IMR-90 (cell line): ENCODE data around the gene OR2V2. TPM values are rescaled to one million over a fixed set of nuclear protein-coding genes. Genes with fewer than 3 reads are reported as not detected.
A peak's percentile ranks its signal among the peaks of the same experiment; 100 is the strongest.

ENCODE experiments used
- ATAC-seq: fragments of 200-7000 bp; cut with Tn5 transposase; 2 replicates; pipeline ENCODE4 v1.9.1; 2020; ENCODE audit warnings: low read depth, mild to moderate bottlenecking, moderate library complexity
- BruUV-seq: library from RNA; stranded (reverse); fragments of 400-500 nt; replicated peaks from 2 replicates; lab custom pipeline; 2021; lab: Mats Ljungman, UMichigan
- CTCF ChIA-PET: fragments of 300-600 bp; formaldehyde crosslinking; extraction: SDS; loops from one replicate; lab custom pipeline; 2021; ENCODE audit warnings: antibody characterized with exemption; lab: Yijun Ruan, JAX
- POLR2A ChIA-PET: fragments of 300-600 bp; sonication (Branson Sonifier 250); formaldehyde crosslinking; loops from one replicate; lab custom pipeline; 2022; ENCODE audit warnings: antibody characterized with exemption; ENCODE audit not compliant: unreplicated experiment; lab: Charles Lee
- DNase-seq: peaks from one replicate; pipeline ENCODE4 v3.0.0; 2013
- H2AFZ ChIP-seq: replicated peaks from 2 replicates; pipeline ENCODE3; 2013; ENCODE audit warnings: low read length, mild to moderate bottlenecking; ENCODE audit not compliant: poor library complexity
- H2AK5ac ChIP-seq: 2 replicates; pipeline ENCODE4 v1.6.1; 2013; ENCODE audit warnings: low read depth, low read length, inconsistent platforms
- H2AK9ac ChIP-seq: replicated peaks from 2 replicates; pipeline ENCODE3; 2013; ENCODE audit warnings: mild to moderate bottlenecking, low read depth, low read length, moderate library complexity; ENCODE audit not compliant: poor library complexity
- H2BK120ac ChIP-seq: 2 replicates; pipeline ENCODE4 v1.6.1; 2013; ENCODE audit warnings: low read depth, low read length, inconsistent platforms
- H2BK15ac ChIP-seq: 3 replicates; pipeline ENCODE4 v1.6.1; 2013; ENCODE audit warnings: low read depth, low read length, inconsistent platforms
- H2BK20ac ChIP-seq: 2 replicates; pipeline ENCODE4 v1.6.1; 2013; ENCODE audit warnings: low read depth, mild to moderate bottlenecking, inconsistent platforms, low read length, moderate library complexity
- H2BK5ac ChIP-seq: 2 replicates; pipeline ENCODE4 v1.6.1; 2013; ENCODE audit warnings: mild to moderate bottlenecking, low read depth, low read length, inconsistent platforms; ENCODE audit not compliant: poor library complexity, severe bottlenecking
- H3K14ac ChIP-seq: replicated peaks from 2 replicates; pipeline ENCODE4 v1.6.1; 2013; ENCODE audit warnings: low read depth, low read length, inconsistent platforms
- H3K18ac ChIP-seq: 2 replicates; pipeline ENCODE4 v1.6.1; 2013; ENCODE audit warnings: low read depth, low read length, control low read depth
- H3K23ac ChIP-seq: 2 replicates; pipeline ENCODE4 v1.6.1; 2013; ENCODE audit warnings: low read depth, low read length, inconsistent platforms
- H3K27ac ChIP-seq: 2 replicates; pipeline ENCODE4 v1.5.1; 2013; ENCODE audit warnings: mild to moderate bottlenecking, control low read depth, low read length; ENCODE audit not compliant: insufficient read depth
- H3K27me3 ChIP-seq: 2 replicates; pipeline ENCODE4 v1.6.1; 2013; ENCODE audit warnings: low read length; ENCODE audit not compliant: control insufficient read depth, insufficient read depth
- H3K36me3 ChIP-seq: 2 replicates; pipeline ENCODE4 v1.6.1; 2013; ENCODE audit warnings: low read length, mixed read lengths; ENCODE audit not compliant: control insufficient read depth, insufficient read depth
- H3K4ac ChIP-seq: 2 replicates; pipeline ENCODE4 v1.6.1; 2013; ENCODE audit warnings: low read depth, low read length, inconsistent platforms
- H3K4me1 ChIP-seq: 2 replicates; pipeline ENCODE4 v1.6.1; 2013; ENCODE audit warnings: low read length, mixed read lengths; ENCODE audit not compliant: control insufficient read depth, insufficient read depth
- H3K4me2 ChIP-seq: 2 replicates; pipeline ENCODE4 v1.6.1; 2013; ENCODE audit warnings: low read depth, mild to moderate bottlenecking, control low read depth, low read length, moderate library complexity
- H3K4me3 ChIP-seq: 2 replicates; pipeline ENCODE4 v1.5.1; 2013; ENCODE audit warnings: low read depth, mild to moderate bottlenecking, control low read depth, low read length, moderate library complexity; ENCODE audit not compliant: insufficient read depth
- H3K56ac ChIP-seq: 2 replicates; pipeline ENCODE4 v1.6.1; 2013; ENCODE audit warnings: low read length, inconsistent platforms; ENCODE audit not compliant: insufficient read depth; ENCODE audit errors: extremely low read depth
- H3K79me1 ChIP-seq, 2 experiments: 2 replicates each; pipeline ENCODE4 v1.6.1; 2013; ENCODE audit warnings: low read length in 2 of 2, inconsistent platforms in 1 of 2, low read depth in 1 of 2
- H3K9ac ChIP-seq: 2 replicates; pipeline ENCODE4 v1.6.1; 2013; ENCODE audit warnings: low read depth, low read length, control low read depth
- H3K9me1 ChIP-seq: 2 replicates; pipeline ENCODE4 v1.6.1; 2013; ENCODE audit warnings: low read length, inconsistent platforms; ENCODE audit not compliant: insufficient read depth
- H3K9me3 ChIP-seq: 2 replicates; pipeline ENCODE4 v1.6.1; 2013; ENCODE audit warnings: low read length; ENCODE audit not compliant: control insufficient read depth, insufficient read depth
- H4K20me1 ChIP-seq: 2 replicates; pipeline ENCODE4 v1.6.1; 2013; ENCODE audit warnings: low read length, inconsistent platforms; ENCODE audit not compliant: insufficient read depth
- H4K5ac ChIP-seq: 2 replicates; pipeline ENCODE4 v1.6.1; 2013; ENCODE audit warnings: mild to moderate bottlenecking, low read depth, low read length, control low read depth
- H4K8ac ChIP-seq, 2 experiments: 2 replicates each; pipeline ENCODE4 v1.6.1; 2013; ENCODE audit warnings: low read depth in 2 of 2, low read length in 2 of 2, control low read depth in 1 of 2, inconsistent platforms in 1 of 2
- H4K91ac ChIP-seq: 2 replicates; pipeline ENCODE4 v1.6.1; 2013; ENCODE audit warnings: low read depth, low read length, inconsistent platforms; ENCODE audit not compliant: insufficient read depth
- BHLHE40 ChIP-seq: fragments of 150-350 bp; IDR thresholded peaks from 2 replicates; pipeline ENCODE4 v1.6.1; 2016; ENCODE audit warnings: mild to moderate bottlenecking, low read depth, low read length
- CEBPB ChIP-seq: IDR thresholded peaks from 2 replicates; pipeline ENCODE4 v1.6.1; 2012; ENCODE audit warnings: low read depth, low read length, improper control_type of control experiment
- CHD1 ChIP-seq: IDR thresholded peaks from 2 replicates; pipeline ENCODE4 v1.6.1; 2012; ENCODE audit warnings: low read depth, low read length, improper control_type of control experiment
- FOS ChIP-seq: fragments of 150-350 bp; IDR thresholded peaks from 2 replicates; pipeline ENCODE4 v1.6.1; 2016; ENCODE audit warnings: low read depth, low read length
- RFX5 ChIP-seq: IDR thresholded peaks from 2 replicates; pipeline ENCODE4 v1.8.0; 2012; ENCODE audit warnings: low read depth, mild to moderate bottlenecking, low read length, moderate library complexity
- WGBS, 2 experiments: methylation state at CpG; one replicate each; pipeline versions ENCODE4 v1.1.5 to v1.1.7; 2013; ENCODE audit warnings: missing lambda C conversion rate in 2 of 2; ENCODE audit not compliant: insufficient read length in 1 of 2; ENCODE audit errors: extremely low coverage in 2 of 2; 5-methylcytosine and 5-hydroxymethylcytosine counted together
- dilution Hi-C: fragments of 300-500 bp; cut with HindIII; formaldehyde crosslinking; loops from one replicate; pipeline ENCODE4 v1.14.3; 2018; ENCODE audit warnings: low sequenced_read_pairs; ENCODE audit not compliant: unreplicated experiment
- in situ Hi-C: fragments of 300-500 bp; cut with MboI; formaldehyde crosslinking; loops from 3 replicates; pipeline ENCODE4 v1.14.3; 2019; ENCODE audit warnings: low sequenced_read_pairs, inconsistent platforms, mixed read lengths
- intact Hi-C: fragments of 100-400 bp; cut with micrococcal nuclease; formaldehyde crosslinking; loops from 2 replicates; pipeline ENCODE4 v1.10.0; 2022
- polyA plus RNA-seq, 3 experiments: library from polyadenylated mRNA; depleted of rRNA; stranded (reverse); fragments of >200 nt; gene quantifications; 2 replicates each; pipeline ENCODE4 v1.2.3, GENCODE V29; 2012; ENCODE audit warnings: low replicate concordance in 1 of 3
- total RNA-seq: library from RNA; depleted of rRNA; stranded (reverse); fragments of >200 nt; gene quantifications from 2 replicates; pipeline ENCODE4 v1.2.3, GENCODE V29; 2012
- TF ChIP-seq, protein P1 (sequence below): fragments of 150-350 bp; IDR thresholded peaks from 2 replicates; pipeline ENCODE4 v1.6.1; 2017; ENCODE audit warnings: mild to moderate bottlenecking, antibody characterized with exemption, low read length, low read depth

Gene OR2V2
- total and polyA plus RNA-seq, 2 of the 4 experiments (the other 2 are of a cell fraction) = not detected

DNA sequence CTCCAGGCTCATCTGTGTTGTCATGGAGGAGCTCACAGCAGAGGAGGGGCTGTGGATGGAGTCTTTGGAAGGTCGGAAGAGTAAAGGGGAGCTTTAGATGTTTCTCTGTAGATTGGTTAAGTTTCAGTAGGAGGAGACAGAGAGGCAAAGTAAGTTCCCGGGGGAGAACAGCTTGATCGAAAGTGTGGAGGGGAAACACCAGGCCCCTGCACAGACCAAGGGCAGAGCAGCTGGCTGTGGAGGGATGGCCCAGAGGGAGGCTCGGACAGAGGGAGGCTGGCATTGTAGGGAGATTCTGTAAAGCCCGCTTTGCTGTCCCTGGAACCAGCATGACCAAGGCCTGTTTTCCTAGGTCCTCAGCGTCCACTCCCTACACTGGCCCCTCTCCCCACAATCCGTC, 5.3 kb upstream of the OR2V2 start:
- Histone ChIP-seq H4K8ac (no peak overlapping the region), H3K4me1 (no peaks in the 10 kb centered on the region), H3K23ac (no peak overlapping the region), H3K27me3 (no peaks in the 10 kb centered on the region; the same call in 1 of the 2 replicates), H4K20me1 (no peaks in the 10 kb centered on the region), H3K9me1 (no peaks in the 10 kb centered on the region), H3K4ac (no peak overlapping the region), H3K9me3 (no peaks in the 10 kb centered on the region), H2AFZ (peak overlapping the region; percentile 21), H2AK9ac (no peak overlapping the region), H3K56ac (no peak overlapping the region), H2AK5ac (no peak overlapping the region), H2BK5ac (no peak overlapping the region), H3K79me1 (no peaks in the 10 kb centered on the region), H3K4me2 (no peak overlapping the region), H2BK120ac (no peak overlapping the region), H3K36me3 (no peaks in the 10 kb centered on the region), H3K27ac (no peak overlapping the region), H3K18ac (no peak overlapping the region), H3K14ac (no peak overlapping the region), H4K5ac (no peak overlapping the region), H2BK15ac (no peak overlapping the region), H4K91ac (no peak overlapping the region), H3K4me3 (no peak overlapping the region), H2BK20ac (no peak overlapping the region), H3K9ac (no peak overlapping the region)
- ChIA-PET POLR2A (no interaction called here), CTCF (no interaction called here)
- BruUV-seq = no TSS peak
- ATAC-seq (no peak), DNase-seq (no peak)
- 100% methylated on average over 1 of the region's 7 CpGs; no CpG with 5 or more reads in 1 of the 2 experiments for WGBS, 2 experiments
- in situ Hi-C loops = no loop called here
- dilution Hi-C loops = no loop called here
- no peak for TF ChIP-seq CEBPB
- no peak for TF ChIP-seq BHLHE40
- no peak for TF ChIP-seq FOS
- no peak for TF ChIP-seq RFX5
- TF ChIP-seq CHD1 = no peak
- TF ChIP-seq, protein P1, sequence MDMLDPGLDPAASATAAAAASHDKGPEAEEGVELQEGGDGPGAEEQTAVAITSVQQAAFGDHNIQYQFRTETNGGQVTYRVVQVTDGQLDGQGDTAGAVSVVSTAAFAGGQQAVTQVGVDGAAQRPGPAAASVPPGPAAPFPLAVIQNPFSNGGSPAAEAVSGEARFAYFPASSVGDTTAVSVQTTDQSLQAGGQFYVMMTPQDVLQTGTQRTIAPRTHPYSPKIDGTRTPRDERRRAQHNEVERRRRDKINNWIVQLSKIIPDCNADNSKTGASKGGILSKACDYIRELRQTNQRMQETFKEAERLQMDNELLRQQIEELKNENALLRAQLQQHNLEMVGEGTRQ = no peak
- intact Hi-C loops = no loop called here
